ENCODE measurements around the gene FLNC. TPM values are rescaled to one million over a fixed set of nuclear protein-coding genes. Genes with fewer than 3 reads are reported as not detected.

The FLNC gene
- total RNA-seq, 4 donors from 2014 or later = 4.2 to 23.1 (median 6.5) TPM

- no peak for DNase-seq
- Histone ChIP-seq H3K36me3 (no peaks in the 10 kb centered on the region), H3K9me3 (no peaks in the 10 kb centered on the region)
These were observed 57.2 kb downstream of the FLNC start for GRCh38 chr7:128887169-128888038.

GRCh38 chr7:128888039-128888755, 58.0 kb downstream of the FLNC start:
- H3K27me3 ChIP-seq = peaks cover 0 to 13% of the 10 kb centered on the region in 2 donors
- H3K27ac ChIP-seq = no peak overlapping the region
- H3K9me3 ChIP-seq = no peaks in the 10 kb centered on the region
- no peaks in the 10 kb centered on the region for H3K36me3 ChIP-seq
- TF ChIP-seq CTCF (IDR thresholded peaks at IDR 0.05) (no peak), POLR2A (IDR thresholded peaks at IDR 0.05) (no peak)
- H3K4me3 ChIP-seq = no peak overlapping the region
- DNase-seq = no peak
- peaks cover 3 to 20% (median 5%) of the 10 kb centered on the region in 4 donors for H3K4me1 ChIP-seq

More at GRCh38 chr7:128887169-128888038, 57.2 kb downstream of the FLNC start:
- H3K4me1 ChIP-seq = peaks cover 3 to 20% (median 5%) of the 10 kb centered on the region in 4 donors
- H3K4me3 ChIP-seq = no peak overlapping the region
- H3K27me3 ChIP-seq = peaks cover 0 to 13% of the 10 kb centered on the region in 2 donors
- H3K27ac ChIP-seq = no peak overlapping the region
- no peak for TF ChIP-seq CTCF (IDR thresholded peaks at IDR 0.05)

- no peaks in the 10 kb centered on the region for H3K36me3 ChIP-seq
- peaks cover 0 to 13% of the 10 kb centered on the region in 2 donors for H3K27me3 ChIP-seq
- H3K4me1 ChIP-seq = peaks cover 3 to 20% (median 6%) of the 10 kb centered on the region in 4 donors
- no peak overlapping the region for H3K27ac ChIP-seq
- peak in 1 of 3 donors; percentile 45 for DNase-seq
- TF ChIP-seq CTCF (IDR thresholded peaks at IDR 0.05) = no peak
- TF ChIP-seq POLR2A (IDR thresholded peaks at IDR 0.05) = no peak
- H3K9me3 ChIP-seq = no peaks in the 10 kb centered on the region
- no peak overlapping the region for H3K4me3 ChIP-seq
These were observed 58.5 kb downstream of the FLNC start for GRCh38 chr7:128888756-128889095.

GRCh38 chr7:128889121-128889520, 58.9 kb downstream of the FLNC start:
- no peak for TF ChIP-seq CTCF (IDR thresholded peaks at IDR 0.05)
- TF ChIP-seq POLR2A (IDR thresholded peaks at IDR 0.05) = no peak
- Histone ChIP-seq H3K4me3 (no peak overlapping the region), H3K36me3 (no peaks in the 10 kb centered on the region), H3K27me3 (peaks cover 0 to 13% of the 10 kb centered on the region in 2 donors), H3K9me3 (no peaks in the 10 kb centered on the region), H3K27ac (no peak overlapping the region), H3K4me1 (peaks cover 3 to 17% (median 5%) of the 10 kb centered on the region in 4 donors)
- DNase-seq = no peak

- Histone ChIP-seq H3K27ac (peak overlapping the region in 1 of 4 donors; percentile 81), H3K4me3 (peak overlapping the region; percentile 25 to 60 (median 44)), H3K4me1 (peaks cover 3 to 9% (median 5%) of the 10 kb centered on the region in 4 donors), H3K9me3 (no peaks in the 10 kb centered on the region), H3K27me3 (peaks cover 0 to 13% of the 10 kb centered on the region in 2 donors), H3K36me3 (no peaks in the 10 kb centered on the region)
- TF ChIP-seq POLR2A (IDR thresholded peaks at IDR 0.05) (peak; percentile 35 to 66), CTCF (IDR thresholded peaks at IDR 0.05) (no peak)
- peak in 2 of 3 donors; percentile 78 to 80 for DNase-seq
These were observed 60.3 kb downstream of the FLNC start for GRCh38 chr7:128890306-128891109.
